Activated naive CD8-positive, alpha-beta T cell treated with anti-CD3 and anti-CD28 coated beads, Interleukin-2, amount 50 U/mL, for 24 hours (primary cell): ENCODE measurements around the gene EPG5.
A peak's percentile ranks its signal among the peaks of the same experiment; 100 is the strongest.

Experiments
- ATAC-seq: fragments of 150-1000 bp; cut with Tn5 transposase; one replicate; pipeline ENCODE4 v1.10.0; 2021
- DNase-seq: peaks from one replicate; pipeline ENCODE4 v3.0.0; 2021
- H3K27ac Mint-ChIP-seq: one replicate; pipeline ENCODE4 v1.8.0; 2021; ENCODE audit warnings: mild to moderate bottlenecking, mixed read lengths
- H3K27me3 Mint-ChIP-seq: one replicate; pipeline ENCODE4 v1.8.0; 2021; ENCODE audit warnings: mixed read lengths
- H3K36me3 Mint-ChIP-seq: one replicate; pipeline ENCODE4 v1.8.0; 2021; ENCODE audit warnings: low read depth, mixed read lengths
- H3K4me1 Mint-ChIP-seq: one replicate; pipeline ENCODE4 v1.8.0; 2021; ENCODE audit warnings: mixed read lengths
- H3K4me3 Mint-ChIP-seq: one replicate; pipeline ENCODE4 v1.8.0; 2021; ENCODE audit warnings: mild to moderate bottlenecking, moderate library complexity, mixed read lengths
- H3K9me3 Mint-ChIP-seq: one replicate; pipeline ENCODE4 v1.8.0; 2021; ENCODE audit warnings: mixed read lengths

Gene EPG5

DNA sequence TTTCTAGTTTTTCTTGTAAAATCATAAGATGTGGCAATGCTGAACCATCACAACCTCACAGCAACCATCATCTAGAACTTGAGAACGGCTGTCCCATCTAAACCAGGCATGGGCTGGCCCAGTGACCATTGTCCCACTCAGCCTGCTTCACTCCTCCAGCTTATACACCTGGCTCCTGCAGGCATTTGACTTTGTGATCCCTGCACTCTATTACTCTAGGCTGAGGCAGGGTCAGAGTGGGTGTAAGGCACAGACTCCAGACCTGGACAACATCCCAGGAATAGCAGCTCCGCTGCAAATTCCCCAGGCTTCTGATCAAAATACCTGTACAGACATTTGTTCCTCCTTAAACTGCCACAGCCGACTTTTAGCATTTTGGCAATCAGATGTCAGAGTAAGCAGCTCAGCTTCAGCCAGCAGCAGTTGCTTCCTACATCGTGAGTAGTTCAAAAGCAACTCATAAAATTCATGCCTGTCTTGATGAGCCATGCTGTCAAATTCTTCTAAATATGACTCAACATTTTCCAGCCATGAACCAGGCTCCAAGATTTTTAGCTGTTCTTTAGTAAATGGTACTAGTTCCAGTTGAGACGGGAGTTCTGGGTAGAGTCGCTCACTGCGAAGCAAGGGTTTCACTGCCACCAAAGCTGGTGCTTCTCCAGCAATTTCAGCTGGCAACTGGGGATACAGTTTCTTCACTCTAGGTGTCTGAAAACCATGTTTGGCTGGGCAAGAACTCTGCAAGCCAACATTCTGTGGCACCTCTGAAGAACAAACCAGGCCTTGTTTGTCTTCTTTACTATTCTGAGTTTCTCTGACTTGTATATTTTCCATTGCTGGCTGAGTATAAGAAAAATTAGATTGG, 12.8 kb downstream of the EPG5 start:
- no peaks in the 10 kb centered on the region for H3K27me3 Mint-ChIP-seq
- peaks cover 18% of the 10 kb centered on the region for H3K4me1 Mint-ChIP-seq
- DNase-seq, result no peak
- H3K27ac Mint-ChIP-seq, result no peak overlapping the region
- no peak overlapping the region for H3K4me3 Mint-ChIP-seq
- no peaks in the 10 kb centered on the region for H3K9me3 Mint-ChIP-seq
- H3K36me3 Mint-ChIP-seq, result peaks cover 46% of the 10 kb centered on the region
- ATAC-seq, result no peak

- ATAC-seq, result no peak
- DNase-seq, result no peak
- Mint-ChIP-seq H3K4me1 (peaks cover 7% of the 10 kb centered on the region), H3K27ac (no peak overlapping the region), H3K27me3 (no peaks in the 10 kb centered on the region), H3K9me3 (no peaks in the 10 kb centered on the region), H3K4me3 (no peak overlapping the region), H3K36me3 (peaks cover 65% of the 10 kb centered on the region)
These were observed 16.0 kb downstream of the EPG5 start for GRCh38 chr18:45951016-45951714.

DNA sequence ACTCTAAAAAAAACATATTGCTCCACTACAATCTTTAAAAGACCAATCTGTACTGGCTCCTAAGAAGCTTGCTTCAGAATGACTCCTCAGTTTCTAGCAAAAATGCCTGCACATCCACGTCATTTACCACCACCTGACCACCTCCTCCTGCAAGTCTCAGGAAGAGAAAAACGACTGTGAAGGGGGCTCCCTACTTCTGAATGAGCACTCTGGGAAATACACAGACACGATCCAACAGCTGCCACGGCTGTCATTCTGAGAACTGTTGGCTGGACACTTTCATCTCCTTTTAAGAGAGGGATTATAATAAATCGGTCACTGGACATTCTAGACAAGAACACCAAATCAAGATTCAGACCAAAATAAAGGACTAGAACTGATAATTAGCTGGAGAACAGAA, 21.5 kb downstream of the EPG5 start:
- Mint-ChIP-seq H3K4me3 (no peak overlapping the region), H3K9me3 (no peaks in the 10 kb centered on the region), H3K27ac (no peak overlapping the region), H3K27me3 (no peaks in the 10 kb centered on the region), H3K36me3 (peaks cover 59% of the 10 kb centered on the region), H3K4me1 (peaks cover 6% of the 10 kb centered on the region)
- ATAC-seq (no peak), DNase-seq (no peak)

DNA sequence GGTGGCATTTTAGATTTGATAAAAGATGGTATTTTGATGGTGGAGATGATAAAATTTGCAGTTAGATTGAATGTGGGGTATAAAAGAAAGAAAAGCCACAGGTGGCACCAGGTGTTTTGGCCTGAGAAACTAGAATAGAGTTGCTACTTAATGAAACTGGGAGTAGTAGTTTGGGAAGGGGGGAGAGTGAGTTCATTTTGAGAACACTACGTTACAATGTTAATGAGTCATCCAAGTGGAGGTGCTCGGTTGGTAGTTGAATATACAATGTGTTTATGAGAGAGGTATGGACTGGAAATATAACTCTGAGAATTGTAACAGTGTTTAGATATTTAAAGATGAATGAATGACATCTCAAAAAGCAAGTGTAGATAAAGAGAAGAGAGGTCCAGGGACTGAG, 26.4 kb downstream of the EPG5 start:
- H3K27me3 Mint-ChIP-seq, result no peaks in the 10 kb centered on the region
- H3K4me1 Mint-ChIP-seq, result peaks cover 47% of the 10 kb centered on the region
- H3K27ac Mint-ChIP-seq, result no peak overlapping the region
- DNase-seq, result no peak
- no peak overlapping the region for H3K4me3 Mint-ChIP-seq
- no peaks in the 10 kb centered on the region for H3K9me3 Mint-ChIP-seq
- no peak for ATAC-seq
- H3K36me3 Mint-ChIP-seq, result peaks cover 60% of the 10 kb centered on the region

GRCh38 chr18:45939236-45939635, 27.9 kb downstream of the EPG5 start:
- H3K9me3 Mint-ChIP-seq, result no peaks in the 10 kb centered on the region
- no peak for DNase-seq
- no peak overlapping the region for H3K27ac Mint-ChIP-seq
- H3K27me3 Mint-ChIP-seq, result no peaks in the 10 kb centered on the region
- H3K4me3 Mint-ChIP-seq, result no peak overlapping the region
- peaks cover 50% of the 10 kb centered on the region for H3K4me1 Mint-ChIP-seq
- ATAC-seq, result no peak
- peaks cover 58% of the 10 kb centered on the region for H3K36me3 Mint-ChIP-seq

- peak; percentile 81 for ATAC-seq
These were observed 28.6 kb downstream of the EPG5 start for GRCh38 chr18:45938488-45938935.

GRCh38 chr18:45935591-45936335, 31.4 kb downstream of the EPG5 start:
- Mint-ChIP-seq H3K27ac (peak overlapping the region; percentile 21), H3K4me3 (no peak overlapping the region), H3K27me3 (no peaks in the 10 kb centered on the region), H3K4me1 (peaks cover 45% of the 10 kb centered on the region), H3K9me3 (no peaks in the 10 kb centered on the region), H3K36me3 (peaks cover 44% of the 10 kb centered on the region)
- ATAC-seq, result peak; percentile 75
- DNase-seq, result no peak

More at GRCh38 chr18:45938488-45938935, 28.6 kb downstream of the EPG5 start:
- peaks cover 50% of the 10 kb centered on the region for H3K4me1 Mint-ChIP-seq
- H3K9me3 Mint-ChIP-seq, result no peaks in the 10 kb centered on the region
- DNase-seq, result no peak
- H3K4me3 Mint-ChIP-seq, result peak overlapping the region; percentile 32
- H3K36me3 Mint-ChIP-seq, result peaks cover 52% of the 10 kb centered on the region
- peak overlapping the region; percentile 65 for H3K27ac Mint-ChIP-seq
- H3K27me3 Mint-ChIP-seq, result no peaks in the 10 kb centered on the region

- peaks cover 14% of the 10 kb centered on the region for H3K4me1 Mint-ChIP-seq
- no peak for DNase-seq
- peaks cover 33% of the 10 kb centered on the region for H3K36me3 Mint-ChIP-seq
- H3K27me3 Mint-ChIP-seq, result no peaks in the 10 kb centered on the region
- H3K4me3 Mint-ChIP-seq, result no peak overlapping the region
- no peaks in the 10 kb centered on the region for H3K9me3 Mint-ChIP-seq
- no peak overlapping the region for H3K27ac Mint-ChIP-seq
- ATAC-seq, result no peak
These were observed 34.4 kb downstream of the EPG5 start for GRCh38 chr18:45932708-45933107.

DNA sequence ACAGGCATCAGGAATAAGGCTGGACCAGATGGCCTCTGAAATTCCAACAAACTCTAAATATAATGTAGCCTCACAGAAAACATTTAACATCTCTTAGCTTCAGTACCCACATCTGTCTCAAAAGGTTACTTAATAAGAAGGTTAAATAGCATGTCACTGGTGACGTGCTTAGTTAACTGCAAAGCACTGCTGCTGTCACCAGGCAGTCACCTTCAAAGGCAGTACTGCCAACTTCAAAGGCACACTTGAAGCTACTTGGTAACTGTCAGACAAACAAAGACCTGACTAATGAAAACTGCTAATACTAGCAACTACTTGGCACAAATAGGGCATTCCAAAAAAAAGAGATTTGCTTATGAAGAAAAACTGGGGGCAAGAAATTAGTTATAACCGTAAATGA, 36.2 kb downstream of the EPG5 start:
- ATAC-seq (no peak), DNase-seq (no peak)
- H3K4me1 Mint-ChIP-seq, result peaks cover 5% of the 10 kb centered on the region
- no peaks in the 10 kb centered on the region for H3K9me3 Mint-ChIP-seq
- no peak overlapping the region for H3K27ac Mint-ChIP-seq
- peaks cover 34% of the 10 kb centered on the region for H3K36me3 Mint-ChIP-seq
- H3K4me3 Mint-ChIP-seq, result no peak overlapping the region
- H3K27me3 Mint-ChIP-seq, result no peaks in the 10 kb centered on the region

GRCh38 chr18:45926691-45927090, 40.4 kb downstream of the EPG5 start:
- no peaks in the 10 kb centered on the region for H3K27me3 Mint-ChIP-seq
- ATAC-seq, result no peak
- no peaks in the 10 kb centered on the region for H3K4me1 Mint-ChIP-seq
- no peak overlapping the region for H3K27ac Mint-ChIP-seq
- no peak for DNase-seq
- no peaks in the 10 kb centered on the region for H3K9me3 Mint-ChIP-seq
- peaks cover 41% of the 10 kb centered on the region for H3K36me3 Mint-ChIP-seq
- no peak overlapping the region for H3K4me3 Mint-ChIP-seq

GRCh38 chr18:45926085-45926484, 41.0 kb downstream of the EPG5 start:
- Mint-ChIP-seq H3K4me1 (peaks cover under 1% of the 10 kb centered on the region), H3K36me3 (peaks cover 39% of the 10 kb centered on the region)

DNA sequence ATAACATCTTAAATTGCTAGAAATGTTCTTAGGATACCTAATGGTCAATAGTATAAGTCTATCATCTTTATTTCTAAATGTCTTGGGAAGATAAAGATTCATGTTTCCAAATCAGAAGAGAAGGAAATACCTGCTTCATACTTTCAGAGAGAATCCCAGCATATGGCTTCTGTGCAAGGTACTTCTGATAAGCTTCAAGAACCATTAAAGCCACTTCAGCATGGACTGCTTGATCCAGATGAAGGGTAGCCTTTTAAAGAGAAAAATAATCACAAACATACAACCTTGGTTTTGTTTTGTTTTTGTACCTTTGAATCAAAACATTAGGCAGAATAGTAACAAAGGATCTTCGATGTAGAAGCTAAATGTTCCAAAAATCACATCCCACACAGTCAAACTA, 44.0 kb downstream of the EPG5 start:
- DNase-seq (no peak), ATAC-seq (no peak)
- peaks cover 10% of the 10 kb centered on the region for H3K4me1 Mint-ChIP-seq
- no peak overlapping the region for H3K4me3 Mint-ChIP-seq
- no peak overlapping the region for H3K27ac Mint-ChIP-seq
- peaks cover 35% of the 10 kb centered on the region for H3K36me3 Mint-ChIP-seq
- H3K9me3 Mint-ChIP-seq, result no peaks in the 10 kb centered on the region
- no peaks in the 10 kb centered on the region for H3K27me3 Mint-ChIP-seq

More at GRCh38 chr18:45926085-45926484, 41.0 kb downstream of the EPG5 start:
- no peak for ATAC-seq
- no peaks in the 10 kb centered on the region for H3K9me3 Mint-ChIP-seq
- H3K4me3 Mint-ChIP-seq, result no peak overlapping the region
- no peak for DNase-seq
- no peaks in the 10 kb centered on the region for H3K27me3 Mint-ChIP-seq
- H3K27ac Mint-ChIP-seq, result no peak overlapping the region

DNA sequence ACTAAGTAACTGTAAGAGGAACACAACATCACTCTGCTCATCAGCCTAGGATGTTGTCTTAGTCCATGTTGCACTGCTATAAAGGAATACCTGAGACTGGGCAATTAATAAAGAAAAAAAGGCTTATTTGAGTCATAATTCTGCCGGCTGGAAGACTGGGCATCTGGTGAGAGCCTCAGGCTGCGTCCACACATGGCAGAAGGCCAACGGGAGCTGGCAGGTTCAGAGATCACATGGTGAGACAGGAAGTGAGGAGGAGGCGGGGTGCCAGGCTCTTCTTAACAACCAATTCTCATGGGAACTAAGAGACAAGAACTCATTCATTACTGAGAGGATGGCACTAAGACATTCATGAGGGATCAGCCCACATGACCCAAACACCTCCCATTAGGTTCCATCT, 46.8 kb downstream of the EPG5 start:
- ATAC-seq (no peak), DNase-seq (no peak)
- Mint-ChIP-seq H3K27me3 (no peaks in the 10 kb centered on the region), H3K4me3 (no peak overlapping the region), H3K4me1 (peaks cover 10% of the 10 kb centered on the region), H3K36me3 (peaks cover 43% of the 10 kb centered on the region), H3K9me3 (no peaks in the 10 kb centered on the region), H3K27ac (no peak overlapping the region)

GRCh38 chr18:45916302-45916701, 50.8 kb downstream of the EPG5 start:
- DNase-seq (no peak), ATAC-seq (no peak)
- Mint-ChIP-seq H3K27me3 (no peaks in the 10 kb centered on the region), H3K4me1 (peaks cover 10% of the 10 kb centered on the region), H3K4me3 (no peak overlapping the region), H3K27ac (no peak overlapping the region), H3K9me3 (no peaks in the 10 kb centered on the region), H3K36me3 (peaks cover 48% of the 10 kb centered on the region)
